Loucy (cell line): ENCODE data around the gene DOCK10.

Source experiments
- H2AFZ ChIP-seq: fragments of 200-600 bp; sonication (generic); 2 replicates; pipeline ENCODE4 v1.6.0; 2016; ENCODE audit warnings: antibody characterized with exemption, mild to moderate bottlenecking, low read length, moderate library complexity
- H3F3A ChIP-seq: fragments of 200-600 bp; 2 replicates; pipeline ENCODE4 v1.6.0; 2016; ENCODE audit warnings: antibody characterized with exemption, low read depth, mild to moderate bottlenecking
- H3K27me3 ChIP-seq: fragments of 200-600 bp; sonication (generic); 2 replicates; pipeline ENCODE4 v1.6.1; 2014; ENCODE audit warnings: low read length, mild to moderate bottlenecking; ENCODE audit not compliant: insufficient read depth, poor library complexity, severe bottlenecking
- H3K36me3 ChIP-seq: fragments of 200-600 bp; sonication (generic); 2 replicates; pipeline ENCODE4 v1.6.1; 2016; ENCODE audit warnings: low read length; ENCODE audit not compliant: insufficient read depth
- H3K4me1 ChIP-seq: fragments of 200-600 bp; sonication (generic); 2 replicates; pipeline ENCODE4 v1.5.1; 2014; ENCODE audit warnings: low read length, mild to moderate bottlenecking; ENCODE audit not compliant: insufficient read depth, poor library complexity, severe bottlenecking
- H3K4me2 ChIP-seq: fragments of 200-600 bp; sonication (generic); 2 replicates; pipeline ENCODE4 v1.6.0; 2014; ENCODE audit warnings: antibody characterized with exemption, low read length, low read depth, mild to moderate bottlenecking; ENCODE audit not compliant: poor library complexity, severe bottlenecking
- H3K4me3 ChIP-seq: fragments of 200-600 bp; sonication (generic); 2 replicates; pipeline ENCODE4 v1.5.1; 2014; ENCODE audit warnings: low read length, mild to moderate bottlenecking, mixed read lengths; ENCODE audit not compliant: poor library complexity, severe bottlenecking
- H3K79me2 ChIP-seq: fragments of 200-600 bp; sonication (generic); 2 replicates; pipeline ENCODE4 v1.6.1; 2014; ENCODE audit warnings: low read length; ENCODE audit not compliant: insufficient read depth
- H3K9ac ChIP-seq: fragments of 200-600 bp; sonication (generic); 2 replicates; pipeline ENCODE4 v1.6.0; 2014; ENCODE audit warnings: mild to moderate bottlenecking, low read depth, low read length, moderate library complexity; ENCODE audit not compliant: poor library complexity, severe bottlenecking
- H3K9me2 ChIP-seq: fragments of 200-600 bp; sonication (generic); replicated peaks from 2 replicates; pipeline ENCODE4 v1.6.1; 2016; ENCODE audit warnings: low read depth, low read length, mixed read lengths
- H3K9me3 ChIP-seq: fragments of 200-600 bp; sonication (generic); 2 replicates; pipeline ENCODE4 v1.6.1; 2014; ENCODE audit warnings: mild to moderate bottlenecking, antibody characterized with exemption, low read length, low read depth; ENCODE audit not compliant: insufficient read depth
- H4K20me1 ChIP-seq: fragments of 200-600 bp; sonication (generic); 2 replicates; pipeline ENCODE4 v1.6.0; 2014; ENCODE audit warnings: antibody characterized with exemption, low read length, mild to moderate bottlenecking; ENCODE audit not compliant: insufficient read depth, poor library complexity, severe bottlenecking
- CTCF ChIP-seq: fragments of 200-600 bp; sonication (generic); conservative IDR thresholded peaks from 2 replicates; pipeline ENCODE4 v1.5.1; 2014; ENCODE audit warnings: mild to moderate bottlenecking, antibody characterized with exemption, low read length
- EZH2phosphoT487 ChIP-seq: fragments of 200-600 bp; IDR thresholded peaks from 2 replicates; pipeline ENCODE4 v1.6.1; 2018; ENCODE audit warnings: antibody characterized with exemption, mild to moderate bottlenecking, moderate library complexity, borderline replicate concordance

The DOCK10 gene

DNA sequence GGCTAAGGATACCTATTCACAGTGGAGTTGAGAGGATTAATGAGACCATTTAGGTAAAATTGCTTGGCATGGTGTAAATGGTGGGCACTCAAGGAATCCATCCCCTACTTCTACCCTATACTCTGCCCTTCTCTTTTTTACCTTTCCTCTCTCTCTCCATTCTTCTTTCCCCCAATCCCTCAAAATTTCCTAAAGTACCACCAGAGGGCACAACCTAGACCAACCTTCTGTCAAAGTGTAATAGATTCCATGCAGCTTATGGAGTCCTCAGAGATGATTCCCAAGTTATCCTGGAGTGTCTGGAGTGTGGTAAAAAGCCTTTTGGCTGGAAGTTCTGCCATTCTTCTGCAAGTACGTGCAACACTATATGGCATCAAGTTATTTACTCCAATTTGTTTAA is 293.1 kb downstream of the DOCK10 start:
- no peaks in the 10 kb centered on the region for H3K9me2 ChIP-seq
- H4K20me1 ChIP-seq = no peaks in the 10 kb centered on the region
- no peak overlapping the region for H3K4me3 ChIP-seq
- no peaks in the 10 kb centered on the region for H3K4me1 ChIP-seq
- no peak for TF ChIP-seq EZH2phosphoT487
- peak; percentile 32; the same call in 1 of the 2 replicates for TF ChIP-seq CTCF
- no peak overlapping the region for H3K9ac ChIP-seq
- H3F3A ChIP-seq = no peaks in the 10 kb centered on the region
- no peak overlapping the region for H3K4me2 ChIP-seq
- no peaks in the 10 kb centered on the region for H3K36me3 ChIP-seq
- no peak overlapping the region for H2AFZ ChIP-seq
- H3K27me3 ChIP-seq = no peaks in the 10 kb centered on the region
- H3K79me2 ChIP-seq = no peaks in the 10 kb centered on the region
- H3K9me3 ChIP-seq = no peaks in the 10 kb centered on the region

- TF ChIP-seq EZH2phosphoT487 = no peak
- Histone ChIP-seq H3K9me2 (no peaks in the 10 kb centered on the region), H3K9me3 (no peaks in the 10 kb centered on the region), H2AFZ (no peak overlapping the region), H3K79me2 (no peaks in the 10 kb centered on the region), H4K20me1 (no peaks in the 10 kb centered on the region), H3K9ac (no peak overlapping the region), H3K4me3 (no peak overlapping the region), H3K4me1 (no peaks in the 10 kb centered on the region), H3K27me3 (no peaks in the 10 kb centered on the region), H3K4me2 (no peak overlapping the region), H3K36me3 (no peaks in the 10 kb centered on the region), H3F3A (no peaks in the 10 kb centered on the region)
These were observed 294.5 kb downstream of the DOCK10 start for GRCh38 chr2:224747765-224748164.

DNA sequence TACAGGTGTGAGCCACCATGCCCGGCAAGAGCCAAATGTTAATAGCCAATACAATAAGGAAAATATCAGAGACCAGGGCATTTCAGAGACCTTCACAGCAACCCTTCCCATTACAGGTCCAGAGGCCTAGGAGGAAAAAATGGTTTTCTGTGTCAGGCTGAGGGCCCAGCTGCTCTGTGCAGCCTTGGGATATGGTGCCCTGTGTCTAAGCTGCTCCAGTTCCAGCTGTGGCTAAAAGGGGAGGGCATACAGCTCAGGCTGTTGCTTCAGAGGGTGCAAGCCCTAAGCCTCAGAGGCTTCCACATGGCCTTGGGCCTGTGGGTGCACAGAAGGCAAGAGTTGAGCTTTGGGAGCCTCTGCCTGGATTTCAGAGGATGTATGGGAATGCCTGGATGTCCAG is 306.0 kb downstream of the DOCK10 start:
- Histone ChIP-seq H3K9ac (no peak overlapping the region), H3K79me2 (no peaks in the 10 kb centered on the region), H3K36me3 (no peaks in the 10 kb centered on the region), H3K4me1 (no peaks in the 10 kb centered on the region), H3K9me2 (no peaks in the 10 kb centered on the region), H3F3A (no peaks in the 10 kb centered on the region), H2AFZ (no peak overlapping the region), H3K4me3 (no peak overlapping the region), H3K27me3 (no peaks in the 10 kb centered on the region), H4K20me1 (no peaks in the 10 kb centered on the region), H3K4me2 (no peak overlapping the region), H3K9me3 (peaks cover 4% of the 10 kb centered on the region; the same call in 1 of the 2 replicates)
- no peak for TF ChIP-seq EZH2phosphoT487

DNA sequence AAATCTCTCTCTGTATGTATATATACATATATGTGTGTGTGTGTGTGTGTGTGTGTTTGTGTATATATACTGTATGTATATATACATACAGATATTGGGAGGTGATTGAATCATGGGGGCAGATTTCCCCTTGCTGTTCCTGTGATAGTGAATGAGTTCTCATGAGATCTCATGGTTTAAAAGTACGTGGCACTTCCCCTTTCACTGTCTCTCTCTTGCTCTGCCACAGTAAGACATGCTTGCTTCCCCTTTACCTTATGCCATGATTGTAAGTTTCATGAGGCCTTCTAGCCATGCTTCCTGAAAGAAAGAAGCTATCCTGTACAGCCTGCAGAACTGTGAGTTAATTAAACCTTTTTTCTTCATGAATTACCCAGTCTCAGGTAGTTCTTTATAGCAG is 307.3 kb downstream of the DOCK10 start:
- TF ChIP-seq CTCF = no peak
- TF ChIP-seq EZH2phosphoT487 = no peak
- Histone ChIP-seq H2AFZ (no peak overlapping the region), H3K9ac (no peak overlapping the region), H3F3A (no peaks in the 10 kb centered on the region), H3K36me3 (no peaks in the 10 kb centered on the region), H3K27me3 (no peaks in the 10 kb centered on the region), H3K4me1 (no peaks in the 10 kb centered on the region), H3K4me3 (no peak overlapping the region), H3K4me2 (no peak overlapping the region), H4K20me1 (no peaks in the 10 kb centered on the region), H3K9me3 (peaks cover 4% of the 10 kb centered on the region; the same call in 1 of the 2 replicates), H3K9me2 (no peaks in the 10 kb centered on the region), H3K79me2 (no peaks in the 10 kb centered on the region)
